GM12875 (cell line): Measurements from ENCODE around the gene EPHA5.

Experiments used
- H3K4me3 ChIP-seq: one replicate; pipeline ENCODE4 v1.5.1; 2011; ENCODE audit warnings: low read depth, low read length, control low read depth
- CTCF ChIP-seq: IDR thresholded peaks from 2 replicates; pipeline ENCODE4 v1.5.1; 2011; ENCODE audit warnings: low read depth, mild to moderate bottlenecking, control low read depth, inconsistent platforms, low read length, moderate library complexity, borderline replicate concordance; ENCODE audit not compliant: insufficient read depth

Gene EPHA5

GRCh38 chr4:65597697-65598096 lies 72.6 kb downstream of the EPHA5 start:
- no peak overlapping the region for H3K4me3 ChIP-seq
- no peak for TF ChIP-seq CTCF

- no peak overlapping the region for H3K4me3 ChIP-seq
- TF ChIP-seq CTCF: no peak
These were observed 78.2 kb downstream of the EPHA5 start for GRCh38 chr4:65592089-65592488.

- no peak overlapping the region for H3K4me3 ChIP-seq
- no peak for TF ChIP-seq CTCF
These were observed 80.4 kb downstream of the EPHA5 start for GRCh38 chr4:65589921-65590320.

- H3K4me3 ChIP-seq: no peak overlapping the region
- TF ChIP-seq CTCF: no peak
These were observed 81.0 kb downstream of the EPHA5 start for GRCh38 chr4:65589331-65589730.

GRCh38 chr4:65580551-65580950 lies 89.7 kb downstream of the EPHA5 start:
- H3K4me3 ChIP-seq: no peak overlapping the region
- no peak for TF ChIP-seq CTCF

GRCh38 chr4:65566473-65566872 lies 103.8 kb downstream of the EPHA5 start:
- TF ChIP-seq CTCF: no peak
- no peak overlapping the region for H3K4me3 ChIP-seq

GRCh38 chr4:65561164-65561563 lies 109.1 kb downstream of the EPHA5 start:
- TF ChIP-seq CTCF: no peak
- H3K4me3 ChIP-seq: no peak overlapping the region
